Ovary (tissue), 3 donors: ENCODE data around the gene DLL1.

Source experiments
- CTCF ChIP-seq, 3 donors: fragments of 450-650 bp in 2 of 3; fragments of 200-600 bp in 1 of 3; IDR thresholded peaks; one replicate each; pipeline versions ENCODE4 v1.5.1 to v1.8.0; 2016 to 2022; ENCODE audit warnings: antibody characterized with exemption in 3 of 3, mild to moderate bottlenecking in 1 of 3
- POLR2A ChIP-seq: fragments of 450-650 bp; IDR thresholded peaks from one replicate; pipeline ENCODE4 v1.6.1; 2017; ENCODE audit warnings: antibody characterized with exemption, mild to moderate bottlenecking, moderate library complexity
- donor health status: DM: no; HTN: no; CAD: no.

DNA sequence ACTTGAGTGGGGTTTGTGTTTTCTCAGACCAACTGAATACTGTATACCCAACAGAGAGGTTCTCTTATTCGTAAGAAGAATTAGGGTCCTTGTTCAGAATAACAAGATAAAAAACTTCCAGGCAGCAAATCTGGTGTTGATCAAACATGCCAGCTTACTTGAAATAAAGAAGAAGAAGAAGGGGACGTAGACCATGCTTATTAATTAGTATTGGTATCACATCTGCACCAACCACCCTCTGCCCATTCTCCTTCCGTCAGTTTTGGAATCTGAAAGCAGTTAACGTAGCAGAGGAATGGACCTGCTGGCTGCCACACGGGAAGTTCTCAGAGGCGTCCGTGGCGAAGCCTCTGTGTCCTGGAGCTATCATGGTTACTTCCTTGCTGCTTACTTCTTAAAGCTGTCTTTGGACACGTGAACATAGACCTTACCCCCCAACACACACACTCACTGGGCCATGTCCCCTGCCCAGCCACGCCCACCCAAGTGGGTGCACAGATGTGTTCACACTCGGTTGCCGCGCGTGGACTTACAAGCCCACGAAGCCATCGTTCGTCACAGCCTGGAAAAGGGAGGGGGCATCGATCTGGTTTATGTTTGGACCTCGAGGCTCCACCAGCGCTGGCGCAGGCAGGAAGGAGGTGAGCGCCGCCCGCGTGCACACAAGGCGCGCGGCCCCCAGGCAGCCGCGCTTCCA, 4.1 kb upstream of the DLL1 start:
- TF ChIP-seq CTCF (IDR thresholded peaks at IDR 0.05) (no peak), POLR2A (no peak)
